SIG-M5 treated with dmso at 0.1 percent for 504 hours (cell line): ENCODE measurements around the gene MCF2L.

Source experiments
- DNase-seq: peaks from one replicate; lab custom pipeline; 2025; ENCODE audit not compliant: unreplicated experiment; lab: John Stamatoyannopoulos, UW

Gene MCF2L

DNA sequence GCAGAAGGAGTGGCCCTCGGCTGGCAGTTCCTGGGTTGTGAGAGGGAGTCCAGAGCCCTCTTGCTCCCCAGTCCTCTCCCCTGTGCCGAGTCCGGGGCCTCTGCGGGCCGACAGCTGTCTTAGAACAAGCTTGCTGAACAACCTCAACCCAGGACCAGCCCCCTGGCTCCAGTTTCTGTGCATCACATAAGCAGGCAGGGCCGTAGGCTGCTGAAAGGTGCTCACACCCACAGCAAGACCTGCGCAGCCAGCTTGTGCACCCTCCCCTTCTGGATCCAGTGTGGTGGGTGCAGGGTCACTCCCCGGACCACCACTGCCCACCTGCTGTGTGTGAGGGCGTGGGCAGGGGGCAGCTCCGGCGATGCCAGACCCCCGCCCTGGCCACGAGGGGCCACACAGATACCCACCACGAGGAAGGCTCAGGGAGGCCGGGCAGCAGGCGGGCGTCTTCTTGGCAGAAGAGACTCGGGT lies 111.4 kb downstream of the MCF2L start:
- DNase-seq: no peak

GRCh38 chr13:113080901-113081521 lies 112.0 kb downstream of the MCF2L start:
- DNase-seq: no peak

- DNase-seq: no peak
These were observed 113.4 kb downstream of the MCF2L start for GRCh38 chr13:113082198-113083021.

GRCh38 chr13:113083022-113083373 lies 114.0 kb downstream of the MCF2L start:
- DNase-seq: no peak

GRCh38 chr13:113083402-113084061 lies 114.5 kb downstream of the MCF2L start:
- no peak for DNase-seq

DNA sequence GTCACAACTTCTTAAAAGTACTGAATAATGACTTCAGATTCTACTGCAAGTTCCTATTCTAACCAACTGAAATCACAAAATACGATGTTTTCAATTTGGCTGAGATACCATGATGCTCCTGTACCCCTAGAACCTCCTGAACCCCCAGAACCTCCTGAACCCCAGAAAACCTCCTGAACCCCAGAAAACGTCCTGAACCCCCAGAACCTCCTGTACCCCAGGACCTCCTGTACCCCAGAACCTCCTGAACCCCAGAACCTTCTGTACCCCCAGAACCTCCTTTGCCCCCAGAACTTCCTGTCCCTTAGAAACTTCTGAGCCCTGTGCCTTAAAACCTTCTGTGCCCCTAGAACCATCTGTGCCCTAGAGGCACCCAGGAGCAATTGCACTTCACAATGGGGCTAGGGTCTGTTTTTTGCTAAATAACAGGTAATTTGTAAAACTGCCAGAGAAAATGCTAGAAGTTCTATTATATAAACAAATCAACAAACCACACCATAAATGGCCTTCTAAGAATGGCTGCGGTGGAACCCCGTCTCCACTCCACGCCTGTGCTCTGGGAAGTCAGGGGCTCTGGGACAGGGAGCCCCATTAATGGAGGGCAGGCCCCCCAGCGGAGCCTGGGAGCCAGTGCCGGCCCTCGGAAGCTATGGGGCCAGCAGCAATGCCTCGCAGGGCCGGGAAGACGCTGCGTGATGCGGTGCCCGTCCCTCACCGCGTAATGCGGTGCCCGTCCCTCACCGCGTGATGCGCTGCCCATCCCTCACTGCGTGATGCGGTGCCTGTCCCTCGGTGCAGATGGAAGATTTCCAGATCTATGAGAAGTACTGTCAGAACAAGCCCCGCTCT lies 115.3 kb downstream of the MCF2L start:
- DNase-seq: no peak

DNA sequence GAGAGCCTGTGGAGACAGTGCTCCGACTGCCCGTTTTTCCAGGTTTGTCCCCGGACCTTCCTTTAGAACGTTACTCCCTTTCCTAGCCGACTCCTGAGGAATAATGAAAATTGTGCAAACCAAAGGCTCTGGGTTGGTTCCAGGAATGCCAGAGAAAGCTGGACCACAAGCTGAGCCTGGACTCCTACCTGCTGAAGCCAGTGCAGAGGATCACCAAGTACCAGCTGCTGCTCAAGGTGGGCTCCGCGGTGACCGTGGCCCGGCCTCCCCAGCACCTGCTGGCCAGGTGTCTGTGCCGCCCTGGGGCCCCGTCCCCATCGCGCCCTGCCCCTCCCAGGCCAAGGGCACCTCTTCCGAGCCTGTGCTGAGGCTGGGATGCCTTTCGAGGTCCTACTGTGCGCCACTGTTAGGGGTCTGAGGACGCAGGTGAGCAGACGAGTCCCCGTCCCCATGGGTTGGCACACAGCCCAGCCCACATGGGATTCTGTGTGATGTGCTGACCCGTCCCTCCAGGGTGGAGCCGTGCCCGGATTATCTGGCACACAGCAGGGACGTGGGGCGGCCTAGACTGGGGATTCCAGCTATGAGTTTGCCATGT lies 116.0 kb downstream of the MCF2L start:
- DNase-seq: no peak

DNA sequence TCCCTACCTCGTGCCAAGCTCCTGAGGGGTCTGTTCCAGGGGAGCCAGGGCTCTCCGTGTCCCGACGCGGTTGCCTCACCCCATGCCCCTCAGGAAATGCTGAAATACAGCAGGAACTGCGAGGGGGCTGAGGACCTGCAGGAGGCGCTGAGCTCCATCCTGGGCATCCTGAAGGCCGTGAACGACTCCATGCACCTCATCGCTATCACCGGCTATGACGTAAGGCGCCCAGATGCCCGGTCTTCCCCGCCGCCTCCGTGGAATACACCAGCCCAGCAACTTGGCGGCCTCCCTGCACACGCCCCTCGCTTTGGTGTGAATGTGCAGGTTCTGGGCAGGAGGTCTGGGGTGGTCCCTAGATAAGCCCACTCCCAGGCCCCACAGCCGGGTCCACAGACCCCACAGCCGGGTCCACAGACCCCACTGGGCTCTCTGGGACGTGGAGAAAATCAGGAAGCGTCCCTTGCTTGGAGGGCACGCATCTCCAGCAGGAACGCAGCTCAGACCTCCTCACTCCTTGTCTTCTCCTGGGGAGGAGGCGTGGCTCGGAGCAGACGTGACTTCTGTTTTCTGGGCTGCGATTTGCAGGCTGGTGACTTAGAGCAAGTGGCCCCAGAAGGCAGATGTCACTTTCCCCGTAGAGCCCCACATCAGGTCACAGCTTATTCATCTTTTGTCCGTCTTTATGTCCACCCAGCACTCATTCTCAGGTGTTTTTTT lies 117.2 kb downstream of the MCF2L start:
- no peak for DNase-seq

DNA sequence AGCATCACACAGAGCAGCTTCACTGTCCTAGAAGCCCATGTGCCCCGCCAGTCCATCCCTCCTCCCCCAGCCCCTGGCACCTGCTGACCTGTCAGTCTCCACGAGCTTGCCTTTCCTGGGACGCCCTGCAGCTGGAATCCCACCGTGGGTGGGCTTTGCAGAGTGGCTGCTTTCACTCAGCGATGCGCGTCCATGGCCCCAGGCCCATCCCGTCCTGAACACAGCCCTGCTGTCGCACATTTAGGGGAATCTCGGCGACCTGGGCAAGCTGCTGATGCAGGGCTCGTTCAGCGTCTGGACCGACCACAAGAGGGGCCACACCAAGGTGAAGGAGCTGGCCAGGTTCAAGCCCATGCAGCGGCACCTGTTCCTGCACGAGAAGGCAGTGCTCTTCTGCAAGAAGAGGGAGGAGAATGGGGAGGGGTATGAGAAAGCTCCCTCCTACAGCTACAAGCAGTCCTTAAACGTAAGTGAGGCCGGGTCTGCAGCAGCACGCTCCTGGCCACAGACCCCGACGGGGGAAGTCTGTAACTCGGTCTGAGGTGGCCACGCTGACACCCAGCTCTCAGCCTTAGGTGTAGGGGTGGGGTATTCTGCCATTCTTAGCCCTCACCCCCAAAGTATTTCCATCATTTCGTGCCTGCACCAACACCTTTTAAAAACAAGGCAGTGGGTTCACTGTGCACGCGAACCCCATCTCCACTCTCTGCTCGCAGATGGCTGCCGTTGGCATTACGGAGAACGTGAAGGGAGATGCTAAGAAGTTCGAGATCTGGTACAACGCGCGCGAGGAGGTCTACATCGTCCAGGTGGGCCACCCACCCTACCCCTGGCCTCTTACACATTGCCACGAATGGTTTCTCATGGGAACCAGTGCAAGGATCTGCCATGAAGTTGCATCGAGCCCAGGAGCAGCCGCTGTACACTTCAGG lies 118.2 kb downstream of the MCF2L start:
- DNase-seq: no peak

DNA sequence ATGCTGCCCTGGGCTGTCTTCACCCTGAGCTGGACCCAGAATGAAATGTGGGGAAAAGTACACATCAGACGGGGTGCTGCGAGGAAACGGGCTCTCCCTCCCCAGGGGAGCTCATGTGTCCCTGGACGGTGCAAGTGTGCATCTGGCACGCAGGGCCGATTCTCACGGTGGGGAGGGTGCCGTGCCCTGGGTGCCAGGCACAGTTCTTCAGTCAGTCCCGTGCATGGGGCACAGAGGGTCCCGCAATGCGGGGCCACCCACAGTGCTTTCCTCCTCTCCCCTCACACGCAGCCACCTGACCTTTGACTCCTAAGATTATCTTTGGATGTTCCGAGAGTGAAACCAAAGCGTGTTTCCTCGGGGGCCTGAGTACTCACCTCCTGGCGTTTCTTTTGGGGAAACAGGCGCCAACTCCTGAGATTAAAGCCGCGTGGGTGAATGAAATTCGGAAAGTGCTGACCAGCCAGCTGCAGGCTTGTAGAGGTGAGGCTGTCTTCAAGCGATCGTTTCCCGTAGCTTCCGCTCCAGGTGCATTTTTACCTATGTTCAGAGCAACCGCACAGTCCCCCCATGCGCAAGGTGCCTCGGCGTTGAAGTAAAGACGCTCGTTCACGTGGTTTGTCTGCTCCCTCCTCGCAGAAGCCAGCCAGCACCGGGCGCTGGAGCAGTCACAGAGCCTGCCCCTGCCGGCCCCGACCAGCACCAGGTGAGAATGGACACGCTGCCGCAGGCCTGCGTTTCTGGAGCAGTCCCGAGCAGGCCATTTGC lies 119.1 kb downstream of the MCF2L start:
- DNase-seq: no peak

- no peak for DNase-seq
These were observed 119.6 kb downstream of the MCF2L start for GRCh38 chr13:113088691-113089020.

DNA sequence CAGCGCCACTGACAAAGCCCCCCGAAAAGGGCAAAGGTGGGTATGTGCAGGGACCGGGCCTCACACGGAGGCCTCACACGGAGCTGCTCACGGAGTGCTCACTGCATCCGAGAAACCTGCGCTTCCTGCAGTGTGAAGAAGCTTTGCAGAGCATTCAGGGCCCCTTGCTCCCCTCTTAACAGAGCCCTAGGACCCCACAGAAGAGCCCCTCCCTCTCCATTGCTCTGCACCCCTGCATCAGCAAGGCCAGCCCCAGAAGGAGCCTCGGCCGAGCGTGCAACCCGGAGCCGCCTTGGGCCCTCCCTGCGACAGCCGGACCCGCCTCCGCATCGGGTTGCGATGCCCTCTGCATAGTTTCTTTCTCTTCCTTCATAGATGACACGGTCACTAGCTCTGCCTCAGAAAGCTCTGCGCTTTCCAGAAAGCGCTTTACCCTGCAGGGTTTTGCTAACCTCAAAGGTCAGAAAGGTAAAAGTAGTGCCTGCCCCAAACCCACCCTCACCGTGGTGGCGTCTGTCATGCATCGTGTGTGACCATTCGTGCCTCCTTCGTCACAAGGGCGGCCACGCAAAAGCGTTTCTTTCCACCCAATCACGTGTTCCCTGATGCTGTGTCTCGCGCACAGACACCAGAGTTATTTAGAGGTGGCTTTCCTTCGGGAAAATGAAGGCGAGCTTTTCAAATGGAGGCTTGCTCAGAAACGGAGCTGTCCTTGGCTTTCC lies 120.8 kb downstream of the MCF2L start:
- DNase-seq: no peak

- no peak for DNase-seq
These were observed 121.4 kb downstream of the MCF2L start for GRCh38 chr13:113090415-113090770.

GRCh38 chr13:113090806-113091205 lies 121.8 kb downstream of the MCF2L start:
- no peak for DNase-seq

GRCh38 chr13:113091211-113091771 lies 122.3 kb downstream of the MCF2L start:
- DNase-seq: no peak

- DNase-seq: no peak
These were observed 123.1 kb downstream of the MCF2L start for GRCh38 chr13:113091891-113092775.
